ENCODE results near the gene TSHZ3.

DNA sequence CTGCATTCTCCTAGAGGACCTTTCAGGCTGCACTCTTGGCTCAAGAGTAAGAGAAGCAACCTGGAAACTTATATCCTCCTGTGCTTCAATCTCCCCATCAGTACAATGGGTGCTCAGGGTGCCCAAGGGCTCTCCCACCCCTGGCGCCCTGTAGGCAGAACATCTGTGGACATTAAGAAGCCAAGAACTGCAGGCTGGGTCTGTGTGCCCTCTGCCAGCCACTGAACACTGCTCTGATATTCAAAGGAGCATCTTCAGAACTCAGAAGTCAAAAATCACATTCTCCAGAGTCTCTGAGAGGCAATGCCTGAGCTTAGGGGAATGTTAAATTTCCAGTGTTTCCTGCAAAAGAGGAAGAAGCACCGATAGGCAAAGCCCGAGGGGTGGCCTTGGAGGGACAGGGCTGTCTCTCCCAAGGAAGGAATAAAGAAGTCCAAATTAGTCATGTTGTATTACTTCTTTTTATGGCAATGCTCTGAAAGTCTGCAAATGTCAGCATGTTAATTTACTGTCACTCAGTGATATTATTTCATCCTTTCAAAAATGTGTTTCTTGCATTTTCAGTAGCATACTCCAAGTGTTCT lies 88.1 kb downstream of the TSHZ3 start:
- TF ChIP-seq SMC3 (conservative IDR thresholded peaks at IDR 0.05; ENCODE audit: poor library complexity) (no peak), POLR2AphosphoS5 (IDR thresholded peaks at IDR 0.05) (no peak), MXI1 (conservative IDR thresholded peaks at IDR 0.05; ENCODE audit: poor library complexity, severe bottlenecking) (no peak), EZH2 (IDR thresholded peaks at IDR 0.05; ENCODE audit: borderline replicate concordance, insufficient read depth, low read length, poor library complexity, severe bottlenecking) (no peak)
- TF ChIP-seq, protein P1, sequence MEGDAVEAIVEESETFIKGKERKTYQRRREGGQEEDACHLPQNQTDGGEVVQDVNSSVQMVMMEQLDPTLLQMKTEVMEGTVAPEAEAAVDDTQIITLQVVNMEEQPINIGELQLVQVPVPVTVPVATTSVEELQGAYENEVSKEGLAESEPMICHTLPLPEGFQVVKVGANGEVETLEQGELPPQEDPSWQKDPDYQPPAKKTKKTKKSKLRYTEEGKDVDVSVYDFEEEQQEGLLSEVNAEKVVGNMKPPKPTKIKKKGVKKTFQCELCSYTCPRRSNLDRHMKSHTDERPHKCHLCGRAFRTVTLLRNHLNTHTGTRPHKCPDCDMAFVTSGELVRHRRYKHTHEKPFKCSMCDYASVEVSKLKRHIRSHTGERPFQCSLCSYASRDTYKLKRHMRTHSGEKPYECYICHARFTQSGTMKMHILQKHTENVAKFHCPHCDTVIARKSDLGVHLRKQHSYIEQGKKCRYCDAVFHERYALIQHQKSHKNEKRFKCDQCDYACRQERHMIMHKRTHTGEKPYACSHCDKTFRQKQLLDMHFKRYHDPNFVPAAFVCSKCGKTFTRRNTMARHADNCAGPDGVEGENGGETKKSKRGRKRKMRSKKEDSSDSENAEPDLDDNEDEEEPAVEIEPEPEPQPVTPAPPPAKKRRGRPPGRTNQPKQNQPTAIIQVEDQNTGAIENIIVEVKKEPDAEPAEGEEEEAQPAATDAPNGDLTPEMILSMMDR (IDR thresholded peaks at IDR 0.05; ENCODE audit: poor library complexity, severe bottlenecking), result no peak
